G401 (cell line): ENCODE measurements around the gene MOB3A. TPM values are rescaled to one million over a fixed set of nuclear protein-coding genes. Genes with fewer than 3 reads are reported as not detected.
A peak's percentile ranks its signal among the peaks of the same experiment; 100 is the strongest.
"Not testable (repeated sequence)": the region's sequence is repeated elsewhere in the genome, so short reads cannot be mapped to it uniquely, and the experiment has no call there.

ENCODE experiments used
- DNase-seq: peaks from one replicate; pipeline ENCODE4 v3.0.0-alpha.2; 2015; ENCODE audit warnings: low spot score
- in situ Hi-C: cut with HindIII; loops from 2 replicates; pipeline ENCODE4 v1.10.0; 2016; ENCODE audit warnings: low sequenced_read_pairs, mixed read lengths
- total RNA-seq: library from RNA; depleted of rRNA; stranded (reverse); fragments of >200 nt; shearing (Covaris generic); gene quantifications from 2 replicates; pipeline ENCODE4 v1.2.3, GENCODE V29; 2014

Gene MOB3A
- total RNA-seq, 1 experiment from 2014 or later = 20.6 TPM

DNA sequence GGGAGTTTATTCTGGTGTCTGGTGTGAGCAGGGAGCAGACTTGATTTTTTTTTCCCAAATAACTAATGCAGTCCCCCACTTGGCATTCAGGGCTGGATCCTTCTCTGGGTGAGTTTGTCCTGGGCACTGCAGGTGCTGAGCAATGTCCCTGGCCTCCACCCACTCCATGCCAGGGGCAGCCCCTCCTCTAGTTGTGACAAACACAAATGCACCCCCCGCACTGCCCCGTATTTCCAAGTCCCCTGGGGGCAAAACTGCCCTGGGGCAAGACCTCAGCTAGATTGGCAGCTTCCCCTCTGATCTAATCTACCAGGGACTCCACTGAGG, 6.4 kb downstream of the MOB3A start:
- no peak for DNase-seq
- in situ Hi-C loops = no loop called here

GRCh38 chr19:2089001-2089711, 7.0 kb downstream of the MOB3A start:
- DNase-seq = no peak

DNA sequence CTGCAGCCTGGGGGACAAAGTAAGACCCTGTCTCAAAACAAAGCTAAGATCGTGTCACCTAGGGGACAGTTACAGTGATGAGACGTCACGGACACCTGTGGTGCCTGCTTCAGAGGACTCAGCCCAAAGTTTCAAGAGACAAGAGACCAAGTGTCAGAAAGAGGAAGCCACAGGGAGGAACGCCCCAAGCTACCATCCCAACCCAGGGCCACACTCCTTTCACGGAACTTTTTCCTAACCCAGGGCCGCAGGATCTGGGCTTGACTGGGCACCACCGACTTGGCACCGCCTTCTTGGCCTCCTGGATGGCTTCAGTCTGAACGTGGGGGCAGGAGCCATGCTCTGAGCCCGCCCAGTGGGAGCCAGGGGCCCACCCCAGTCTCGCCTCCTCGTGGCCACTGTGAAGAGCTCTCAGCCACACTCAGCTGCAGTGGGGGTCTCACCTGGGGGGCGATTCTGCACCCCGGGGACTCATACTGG, 8.5 kb downstream of the MOB3A start:
- no peak for DNase-seq
- in situ Hi-C loops = no loop called here

More at GRCh38 chr19:2089001-2089711, 7.0 kb downstream of the MOB3A start:
- in situ Hi-C loops = no loop called here

- in situ Hi-C loops, DNase-seq: not testable (repeated sequence)
These were observed 9.2 kb downstream of the MOB3A start for GRCh38 chr19:2086695-2087620.

- DNase-seq = peak; percentile 41
- in situ Hi-C loops = no loop called here
These were observed 11.0 kb downstream of the MOB3A start for GRCh38 chr19:2084993-2085720.

- no peak for DNase-seq
- in situ Hi-C loops = no loop called here
These were observed 12.8 kb downstream of the MOB3A start for GRCh38 chr19:2083174-2083854.

- no peak for DNase-seq
- in situ Hi-C loops = no loop called here
These were observed 14.0 kb downstream of the MOB3A start for GRCh38 chr19:2081873-2082810.

DNA sequence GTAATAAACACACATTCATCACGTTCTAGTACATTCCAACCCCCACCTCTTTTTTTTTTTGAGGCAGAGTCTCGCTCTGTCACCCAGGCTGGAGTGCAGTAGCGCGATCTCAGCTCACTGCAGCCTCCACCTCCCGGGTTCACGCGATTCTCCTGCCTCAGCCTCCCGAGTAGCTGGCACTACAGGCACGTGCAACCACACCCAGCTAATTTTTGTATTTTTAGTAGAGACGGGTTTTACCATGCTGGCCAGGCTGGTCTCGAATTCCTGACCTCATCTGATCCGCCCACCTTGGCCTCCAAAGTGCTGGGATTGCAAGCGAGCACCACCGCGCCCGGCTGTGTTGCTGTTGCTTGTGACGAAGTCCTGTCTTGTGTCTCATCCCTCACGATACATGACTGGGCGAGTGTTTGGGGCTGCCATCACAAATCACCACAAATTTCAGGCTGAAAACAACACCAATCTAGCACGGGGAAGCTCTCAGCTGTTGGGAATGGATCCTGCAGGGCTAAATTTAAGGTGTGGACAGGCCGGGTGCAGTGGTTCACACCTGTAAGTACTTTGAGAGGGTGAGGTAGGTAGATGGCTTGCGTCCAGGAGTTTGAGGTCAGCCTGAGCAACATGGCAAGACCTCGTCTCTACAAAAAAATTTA, 15.7 kb downstream of the MOB3A start:
- no peak for DNase-seq
- in situ Hi-C loops = no loop called here

- in situ Hi-C loops = no loop called here
- no peak for DNase-seq
These were observed 16.2 kb downstream of the MOB3A start for GRCh38 chr19:2079865-2080301.

GRCh38 chr19:2079076-2079864, 16.9 kb downstream of the MOB3A start:
- in situ Hi-C loops = no loop called here
- no peak for DNase-seq

DNA sequence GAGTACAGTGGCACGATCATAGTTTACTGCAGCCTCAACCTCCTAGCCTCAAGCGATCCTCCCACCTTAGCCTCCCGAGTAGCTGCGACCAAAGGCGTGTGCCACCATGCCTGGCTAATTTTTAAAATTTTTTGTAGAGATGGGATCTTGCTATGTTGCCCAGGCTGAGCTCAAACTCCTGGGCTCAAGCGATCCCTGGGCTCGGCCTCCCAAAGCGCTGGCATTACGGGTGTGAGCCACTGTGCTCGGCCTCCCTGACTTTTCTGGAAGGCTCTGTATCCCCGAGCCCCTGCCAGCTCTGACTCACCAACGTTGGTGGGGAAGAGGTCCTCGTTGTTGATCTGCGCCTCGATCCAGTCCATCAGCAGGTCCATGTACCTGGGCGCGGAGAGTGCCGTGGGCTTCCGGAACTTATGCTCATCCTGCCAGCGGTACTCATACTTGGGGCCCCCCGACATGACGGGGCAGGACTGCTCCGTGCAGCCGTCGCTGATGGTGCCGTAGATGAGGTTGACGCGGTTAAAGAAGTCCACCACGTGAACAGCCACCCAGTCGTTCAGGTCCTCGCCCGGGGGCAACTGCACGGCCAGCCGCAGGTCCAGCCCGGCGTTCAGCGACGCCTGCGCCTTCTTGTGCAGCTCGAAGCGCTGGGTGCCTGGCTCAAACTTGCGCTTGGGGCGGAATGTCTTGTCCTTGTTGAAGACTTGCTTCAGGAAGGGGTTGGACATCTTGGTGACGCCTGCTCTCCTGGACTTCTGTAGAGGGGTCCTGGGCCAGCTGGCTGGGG, 18.1 kb downstream of the MOB3A start:
- in situ Hi-C loops = no loop called here

DNA sequence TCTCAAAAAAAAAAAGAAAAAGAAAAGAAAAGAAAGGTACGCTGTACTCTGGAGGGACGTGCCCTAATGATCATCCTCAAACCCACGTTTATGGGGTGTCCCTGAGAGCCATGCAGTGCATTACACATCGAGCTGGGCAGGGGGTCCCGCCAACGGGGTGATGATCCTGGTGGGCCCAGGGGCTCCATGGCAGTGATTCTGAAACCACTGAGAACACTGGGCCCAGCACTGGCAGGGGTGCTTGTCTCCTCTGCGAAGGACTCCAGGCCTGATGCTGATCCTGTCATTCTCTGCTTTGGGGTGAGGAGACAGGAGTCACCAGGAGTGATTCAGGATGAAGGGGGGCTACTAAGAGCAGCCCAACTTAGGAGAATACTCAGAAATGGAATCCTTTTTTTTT, 18.7 kb downstream of the MOB3A start:
- DNase-seq = no peak
- in situ Hi-C loops = no loop called here

More for the DNA sequence above, 18.1 kb downstream of the MOB3A start:
- no peak for DNase-seq

GRCh38 chr19:2076526-2076944, 19.6 kb downstream of the MOB3A start:
- DNase-seq = no peak

GRCh38 chr19:2072757-2073551, 23.2 kb downstream of the MOB3A start:
- in situ Hi-C loops = no loop called here
- DNase-seq = no peak

More at GRCh38 chr19:2076526-2076944, 19.6 kb downstream of the MOB3A start:
- in situ Hi-C loops = no loop called here

GRCh38 chr19:2070986-2071673, 25.0 kb downstream of the MOB3A start:
- no peak for DNase-seq
- in situ Hi-C loops = no loop called here
